ENCODE measurements around the gene ABTB2. TPM values are rescaled to one million over a fixed set of nuclear protein-coding genes. Genes with fewer than 3 reads are reported as not detected.

ABTB2 gene
- total RNA-seq, 6 donors from 2014 or later = 1.4 to 6.8 (median 4.7) TPM

DNA sequence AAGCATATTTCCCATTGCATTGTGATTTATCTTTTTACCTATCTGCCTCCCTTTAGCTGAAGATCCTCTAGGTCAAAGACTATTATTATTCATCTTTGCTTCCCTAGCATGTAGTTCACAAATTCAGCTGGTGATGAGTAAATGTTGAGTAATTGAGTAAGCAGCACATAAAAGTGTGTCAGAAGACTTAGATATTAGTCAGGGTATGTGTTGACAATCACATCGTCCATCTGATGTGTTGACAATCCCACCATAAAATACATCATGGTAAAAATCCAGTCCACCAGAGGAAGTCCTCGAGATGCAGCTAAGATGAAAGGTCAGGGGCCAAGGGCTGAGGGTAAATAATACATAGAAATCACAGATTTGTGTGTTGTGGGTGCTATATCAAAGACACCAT is 22.9 kb upstream of the ABTB2 start:
- peaks cover 10 to 19% (median 14%) of the 10 kb centered on the region in 4 donors for H3K9me3 ChIP-seq
- ATAC-seq (ENCODE audit: low FRiP score in 2 of 2) (no peak), DNase-seq (no peak)
- H3K36me3 ChIP-seq = no peaks in the 10 kb centered on the region
- H3K4me1 ChIP-seq = no peaks in the 10 kb centered on the region
- 51 to 60% methylated on average over 2 of the region's 2 CpGs for WGBS, 2 donors
- H3K27ac ChIP-seq = no peak overlapping the region
- no peaks in the 10 kb centered on the region for H3K27me3 ChIP-seq
- H3K4me3 ChIP-seq = no peak overlapping the region
- TF ChIP-seq POLR2AphosphoS5 (IDR thresholded peaks at IDR 0.05) (no peak), POLR2A (IDR thresholded peaks at IDR 0.05) (no peak), EP300 (IDR thresholded peaks at IDR 0.05) (no peak)
- TF ChIP-seq, protein P1, sequence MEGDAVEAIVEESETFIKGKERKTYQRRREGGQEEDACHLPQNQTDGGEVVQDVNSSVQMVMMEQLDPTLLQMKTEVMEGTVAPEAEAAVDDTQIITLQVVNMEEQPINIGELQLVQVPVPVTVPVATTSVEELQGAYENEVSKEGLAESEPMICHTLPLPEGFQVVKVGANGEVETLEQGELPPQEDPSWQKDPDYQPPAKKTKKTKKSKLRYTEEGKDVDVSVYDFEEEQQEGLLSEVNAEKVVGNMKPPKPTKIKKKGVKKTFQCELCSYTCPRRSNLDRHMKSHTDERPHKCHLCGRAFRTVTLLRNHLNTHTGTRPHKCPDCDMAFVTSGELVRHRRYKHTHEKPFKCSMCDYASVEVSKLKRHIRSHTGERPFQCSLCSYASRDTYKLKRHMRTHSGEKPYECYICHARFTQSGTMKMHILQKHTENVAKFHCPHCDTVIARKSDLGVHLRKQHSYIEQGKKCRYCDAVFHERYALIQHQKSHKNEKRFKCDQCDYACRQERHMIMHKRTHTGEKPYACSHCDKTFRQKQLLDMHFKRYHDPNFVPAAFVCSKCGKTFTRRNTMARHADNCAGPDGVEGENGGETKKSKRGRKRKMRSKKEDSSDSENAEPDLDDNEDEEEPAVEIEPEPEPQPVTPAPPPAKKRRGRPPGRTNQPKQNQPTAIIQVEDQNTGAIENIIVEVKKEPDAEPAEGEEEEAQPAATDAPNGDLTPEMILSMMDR (IDR thresholded peaks at IDR 0.05) = no peak

DNA sequence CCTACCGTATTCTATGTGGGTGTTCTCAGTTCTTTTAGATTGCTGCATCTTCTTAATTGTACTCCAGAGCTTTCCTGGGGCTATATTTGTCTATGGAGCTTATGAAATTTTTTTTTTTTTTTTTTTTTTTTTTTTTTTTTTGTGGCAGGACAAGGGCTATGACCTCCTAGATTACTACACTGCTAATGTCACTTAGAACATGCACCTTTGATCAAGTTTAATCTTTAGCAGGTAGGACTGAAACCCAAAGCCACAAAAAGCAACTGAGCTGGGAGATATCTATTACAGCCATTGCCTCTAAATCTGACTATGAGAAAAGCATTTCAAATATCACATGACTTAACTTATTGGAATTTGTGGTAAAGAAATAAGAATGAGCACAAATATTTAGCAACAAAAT is 21.7 kb upstream of the ABTB2 start:
- no peak for DNase-seq
- H3K27me3 ChIP-seq = no peaks in the 10 kb centered on the region
- H3K4me1 ChIP-seq = no peaks in the 10 kb centered on the region
- no peaks in the 10 kb centered on the region for H3K36me3 ChIP-seq
- H3K9me3 ChIP-seq = peaks cover 10 to 19% (median 14%) of the 10 kb centered on the region in 4 donors
- WGBS, 2 donors = 63 to 78% methylated on average over 1 of the region's 1 CpG
- no peak for ATAC-seq (ENCODE audit: low FRiP score in 2 of 2)
- no peak for TF ChIP-seq POLR2A (IDR thresholded peaks at IDR 0.05)
- TF ChIP-seq EP300 (IDR thresholded peaks at IDR 0.05) = no peak
- TF ChIP-seq, protein P1 (IDR thresholded peaks at IDR 0.05) = no peak
- no peak for TF ChIP-seq POLR2AphosphoS5 (IDR thresholded peaks at IDR 0.05)
- H3K27ac ChIP-seq = no peak overlapping the region
- no peak overlapping the region for H3K4me3 ChIP-seq

DNA sequence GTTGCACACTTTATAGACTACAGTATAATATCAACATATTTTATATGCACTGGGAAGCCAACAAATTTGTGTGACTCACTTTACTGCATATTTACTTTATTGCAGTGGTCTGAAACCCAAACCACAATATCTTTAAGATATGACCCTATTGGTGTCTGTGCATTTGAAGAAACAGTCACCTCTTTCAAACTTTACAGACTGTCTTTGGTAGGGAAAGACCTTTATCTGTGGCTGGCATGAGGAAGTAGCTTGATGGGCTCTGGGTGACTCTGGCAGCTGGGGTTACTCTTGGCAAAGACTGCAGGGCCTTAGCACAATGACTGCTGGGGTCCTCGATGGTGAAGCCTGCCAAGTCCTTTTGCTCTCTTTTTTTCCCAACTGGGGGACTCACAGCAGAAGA is 21.3 kb upstream of the ABTB2 start:
- WGBS, 2 donors = 44 to 50% methylated on average over 1 of the region's 1 CpG
- no peak for DNase-seq
- no peaks in the 10 kb centered on the region for H3K27me3 ChIP-seq
- TF ChIP-seq POLR2A (IDR thresholded peaks at IDR 0.05) (no peak), EP300 (IDR thresholded peaks at IDR 0.05) (no peak), POLR2AphosphoS5 (IDR thresholded peaks at IDR 0.05) (no peak)
- TF ChIP-seq, protein P1 (IDR thresholded peaks at IDR 0.05) = no peak
- H3K4me3 ChIP-seq = no peak overlapping the region
- H3K36me3 ChIP-seq = no peaks in the 10 kb centered on the region
- H3K27ac ChIP-seq = no peak overlapping the region
- no peak for ATAC-seq (ENCODE audit: low FRiP score in 2 of 2)
- H3K9me3 ChIP-seq = peaks cover 10 to 19% (median 14%) of the 10 kb centered on the region in 4 donors
- no peaks in the 10 kb centered on the region for H3K4me1 ChIP-seq

DNA sequence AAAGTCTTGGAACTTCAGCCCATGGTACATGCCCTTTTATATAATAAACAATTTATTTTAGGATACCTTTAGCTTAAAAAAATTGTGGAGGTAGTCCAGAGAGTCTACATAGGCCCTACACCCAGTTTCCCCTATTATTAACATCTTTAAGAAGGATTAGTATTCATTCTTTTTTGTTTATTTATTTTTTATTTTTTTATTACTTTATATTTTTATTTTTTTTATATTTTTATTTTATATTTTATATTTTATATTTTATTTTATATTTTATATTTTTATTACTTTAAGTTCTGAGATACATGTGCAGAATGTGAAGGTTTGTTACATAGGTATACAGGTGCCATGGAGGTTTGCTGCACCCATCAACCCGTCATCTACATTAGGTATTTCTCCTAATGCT is 15.9 kb upstream of the ABTB2 start:
- no peak for DNase-seq
- no peak for ATAC-seq (ENCODE audit: low FRiP score in 2 of 2)
- no peaks in the 10 kb centered on the region for H3K36me3 ChIP-seq
- no peak overlapping the region for H3K4me3 ChIP-seq
- TF ChIP-seq POLR2AphosphoS5 (IDR thresholded peaks at IDR 0.05) (no peak), EP300 (IDR thresholded peaks at IDR 0.05) (no peak), POLR2A (IDR thresholded peaks at IDR 0.05) (no peak)
- TF ChIP-seq, protein P1 (IDR thresholded peaks at IDR 0.05) = no peak
- no peak overlapping the region for H3K27ac ChIP-seq
- peaks cover 10 to 19% (median 14%) of the 10 kb centered on the region in 4 donors for H3K9me3 ChIP-seq
- H3K4me1 ChIP-seq = peaks cover 0 to 4% (median 0%) of the 10 kb centered on the region in 4 donors
- 100% methylated on average over 1 of the region's 1 CpG for WGBS, 2 donors
- H3K27me3 ChIP-seq = no peaks in the 10 kb centered on the region

DNA sequence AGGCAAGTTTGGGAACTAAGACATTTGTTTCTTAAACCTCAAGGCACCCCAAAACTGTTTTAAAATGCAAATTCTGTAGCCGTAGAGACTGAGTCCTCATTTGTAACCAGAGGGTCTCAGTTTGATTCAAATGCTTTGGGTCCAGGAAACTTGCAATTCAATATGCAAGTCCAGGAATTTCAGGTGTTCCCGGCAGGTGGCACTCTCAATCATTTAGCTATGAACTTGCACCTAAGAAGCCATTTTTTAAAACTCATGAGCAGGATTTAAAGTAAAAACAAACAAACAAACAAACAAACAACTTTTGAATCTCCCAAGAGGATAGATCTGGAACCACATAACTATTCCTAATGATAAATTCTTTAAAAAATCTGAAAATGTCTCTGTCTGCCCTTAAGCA is 8.7 kb upstream of the ABTB2 start:
- H3K9me3 ChIP-seq = no peaks in the 10 kb centered on the region
- no peak overlapping the region for H3K4me3 ChIP-seq
- peaks cover 0 to under 1% (median 0%) of the 10 kb centered on the region in 4 donors for H3K4me1 ChIP-seq
- ATAC-seq (ENCODE audit: low FRiP score in 2 of 2) (no peak), DNase-seq (no peak)
- no peaks in the 10 kb centered on the region for H3K36me3 ChIP-seq
- no peaks in the 10 kb centered on the region for H3K27me3 ChIP-seq
- H3K27ac ChIP-seq = no peak overlapping the region
- 60 to 69% methylated on average over 2 of the region's 2 CpGs for WGBS, 2 donors
- TF ChIP-seq POLR2A (IDR thresholded peaks at IDR 0.05) = no peak
- TF ChIP-seq, protein P1 (IDR thresholded peaks at IDR 0.05) = peak in 3 of 6 experiments; percentile 22 to 34 (median 33)

All from upper lobe of left lung (tissue), 6 donors.